Astrocyte (in vitro differentiated cells and primary cell): ENCODE measurements around the gene RMND1. TPM values are rescaled to one million over a fixed set of nuclear protein-coding genes. Genes with fewer than 3 reads are reported as not detected.
A peak's percentile ranks its signal among the peaks of the same experiment; 100 is the strongest.

Experiments
- DNase-seq: peaks from one replicate; pipeline ENCODE4 v3.0.0-alpha.2; 2010; ENCODE audit warnings: low read depth
- FAIRE-seq: peaks from 2 replicates; lab custom pipeline; 2011; peaks lifted over from hg19 to GRCh38; lab: Jason Lieb, UNC
- H2AFZ ChIP-seq: 2 replicates; pipeline ENCODE4 v1.6.0; 2012; ENCODE audit warnings: low read depth, low read length, inconsistent platforms
- H3K27ac ChIP-seq: 2 replicates; pipeline ENCODE4 v1.5.1; 2011; ENCODE audit warnings: low read depth, low read length, inconsistent platforms
- H3K27me3 ChIP-seq: 2 replicates; pipeline ENCODE4 v1.6.0; 2011; ENCODE audit warnings: low read length, inconsistent platforms; ENCODE audit not compliant: insufficient read depth
- H3K36me3 ChIP-seq: 2 replicates; pipeline ENCODE4 v1.5.1; 2011; ENCODE audit warnings: low read length, inconsistent platforms; ENCODE audit not compliant: insufficient read depth
- H3K4me1 ChIP-seq: 2 replicates; pipeline ENCODE4 v1.5.1; 2011; ENCODE audit warnings: low read length, inconsistent platforms; ENCODE audit not compliant: insufficient read depth
- H3K4me2 ChIP-seq: 2 replicates; pipeline ENCODE4 v1.6.0; 2012; ENCODE audit warnings: low read length, inconsistent platforms
- H3K4me3 ChIP-seq: 2 replicates; pipeline ENCODE4 v1.5.1; 2011; ENCODE audit warnings: low read depth, mild to moderate bottlenecking, low read length, inconsistent platforms; ENCODE audit not compliant: insufficient read depth
- H3K79me2 ChIP-seq: 2 replicates; pipeline ENCODE4 v1.6.0; 2012; ENCODE audit warnings: mild to moderate bottlenecking, low read length, inconsistent platforms; ENCODE audit not compliant: insufficient read depth
- H3K9ac ChIP-seq: 2 replicates; pipeline ENCODE4 v1.6.0; 2012; ENCODE audit warnings: mild to moderate bottlenecking, low read length, inconsistent platforms
- H3K9me3 ChIP-seq: 2 replicates; pipeline ENCODE4 v1.5.1; 2012; ENCODE audit warnings: low read depth, mild to moderate bottlenecking, low read length, inconsistent platforms; ENCODE audit not compliant: insufficient read depth
- H4K20me1 ChIP-seq: 2 replicates; pipeline ENCODE4 v1.6.0; 2012; ENCODE audit warnings: low read length, inconsistent platforms; ENCODE audit not compliant: insufficient read depth
- H3K27ac Mint-ChIP-seq: one replicate; pipeline ENCODE4 v1.8.0; 2021; ENCODE audit warnings: mild to moderate bottlenecking, mixed read lengths; ENCODE audit not compliant: unreplicated experiment
- H3K27me3 Mint-ChIP-seq: one replicate; pipeline ENCODE4 v1.8.0; 2021; ENCODE audit warnings: low read depth, mixed read lengths; ENCODE audit not compliant: unreplicated experiment
- H3K36me3 Mint-ChIP-seq: one replicate; pipeline ENCODE4 v1.8.0; 2021; ENCODE audit warnings: low read depth, mixed read lengths; ENCODE audit not compliant: unreplicated experiment
- H3K4me1 Mint-ChIP-seq: one replicate; pipeline ENCODE4 v1.8.0; 2021; ENCODE audit warnings: low read depth, mixed read lengths; ENCODE audit not compliant: unreplicated experiment
- H3K4me3 Mint-ChIP-seq: one replicate; pipeline ENCODE4 v1.8.0; 2021; ENCODE audit warnings: mild to moderate bottlenecking, moderate library complexity, mixed read lengths; ENCODE audit not compliant: unreplicated experiment
- H3K9me3 Mint-ChIP-seq: one replicate; pipeline ENCODE4 v1.8.0; 2021; ENCODE audit warnings: mild to moderate bottlenecking, mixed read lengths; ENCODE audit not compliant: unreplicated experiment
- EZH2 ChIP-seq: IDR thresholded peaks from 2 replicates; pipeline ENCODE4 v1.6.1; 2012; ENCODE audit warnings: mild to moderate bottlenecking, low read length, inconsistent platforms; ENCODE audit not compliant: insufficient read depth
- total RNA-seq: library from RNA; stranded (reverse); gene quantifications from 2 replicates; pipeline ENCODE4 v1.2.1, GENCODE V29; 2021
- TF ChIP-seq, protein P1 (sequence below): IDR thresholded peaks from 2 replicates; pipeline ENCODE4 v1.5.1; 2011; ENCODE audit warnings: low read depth, mild to moderate bottlenecking, inconsistent platforms, low read length, moderate library complexity; ENCODE audit not compliant: insufficient read depth

RMND1 gene
- total RNA-seq, 1 donor from 2014 or later, result 25.9 TPM

DNA sequence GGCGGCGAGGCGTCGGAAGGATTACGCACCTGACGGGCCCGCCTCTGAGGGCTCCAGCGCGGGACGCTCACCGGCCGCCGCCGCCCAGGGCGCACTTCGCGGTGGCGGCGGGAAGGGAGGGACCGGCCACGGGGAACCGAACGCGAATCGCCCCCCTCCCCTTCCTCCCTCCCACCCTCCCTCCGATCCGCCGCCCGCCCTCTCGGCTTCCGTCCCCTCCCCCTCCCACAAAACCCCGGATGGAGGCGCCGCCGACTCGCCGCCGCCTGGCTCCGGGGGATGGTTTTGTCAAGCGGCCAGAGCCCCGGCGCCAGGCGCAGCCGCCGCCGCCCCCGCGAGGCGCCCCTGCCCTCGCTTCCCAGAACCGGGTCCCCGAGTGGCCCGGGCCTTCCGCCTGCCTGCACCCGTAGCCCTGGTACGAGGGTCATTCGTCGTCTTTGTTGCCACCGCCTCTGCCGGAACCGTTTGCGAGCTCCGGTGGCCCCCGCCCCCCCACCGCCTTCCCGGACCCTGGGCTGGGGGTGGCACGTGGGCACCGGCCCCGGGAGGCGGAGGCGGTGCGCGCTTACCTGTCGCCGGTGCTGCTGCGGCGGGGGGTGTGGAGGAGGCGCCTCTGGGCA, 61.0 kb downstream of the RMND1 start:
- Histone ChIP-seq H3K79me2 (peaks cover 82% of the 10 kb centered on the region), H3K4me2 (peak overlapping the region; percentile 79), H3K9ac (peak overlapping the region; percentile 96), H3K27ac (peak overlapping the region; percentile 93), H3K27me3 (no peaks in the 10 kb centered on the region), H3K4me3 (peak overlapping the region; percentile 72), H3K4me1 (peaks cover 45% of the 10 kb centered on the region), H3K9me3 (no peaks in the 10 kb centered on the region), H4K20me1 (peaks cover 43% of the 10 kb centered on the region), H3K36me3 (peaks cover 3% of the 10 kb centered on the region), H2AFZ (no peak overlapping the region)
- Mint-ChIP-seq H3K27ac (no peak overlapping the region), H3K9me3 (no peaks in the 10 kb centered on the region), H3K27me3 (no peaks in the 10 kb centered on the region), H3K4me1 (peaks cover 31% of the 10 kb centered on the region), H3K4me3 (no peak overlapping the region), H3K36me3 (peaks cover 3% of the 10 kb centered on the region)
- DNase-seq (peak; percentile 36), FAIRE-seq (no peak)
- TF ChIP-seq EZH2, result no peak
- TF ChIP-seq, protein P1, sequence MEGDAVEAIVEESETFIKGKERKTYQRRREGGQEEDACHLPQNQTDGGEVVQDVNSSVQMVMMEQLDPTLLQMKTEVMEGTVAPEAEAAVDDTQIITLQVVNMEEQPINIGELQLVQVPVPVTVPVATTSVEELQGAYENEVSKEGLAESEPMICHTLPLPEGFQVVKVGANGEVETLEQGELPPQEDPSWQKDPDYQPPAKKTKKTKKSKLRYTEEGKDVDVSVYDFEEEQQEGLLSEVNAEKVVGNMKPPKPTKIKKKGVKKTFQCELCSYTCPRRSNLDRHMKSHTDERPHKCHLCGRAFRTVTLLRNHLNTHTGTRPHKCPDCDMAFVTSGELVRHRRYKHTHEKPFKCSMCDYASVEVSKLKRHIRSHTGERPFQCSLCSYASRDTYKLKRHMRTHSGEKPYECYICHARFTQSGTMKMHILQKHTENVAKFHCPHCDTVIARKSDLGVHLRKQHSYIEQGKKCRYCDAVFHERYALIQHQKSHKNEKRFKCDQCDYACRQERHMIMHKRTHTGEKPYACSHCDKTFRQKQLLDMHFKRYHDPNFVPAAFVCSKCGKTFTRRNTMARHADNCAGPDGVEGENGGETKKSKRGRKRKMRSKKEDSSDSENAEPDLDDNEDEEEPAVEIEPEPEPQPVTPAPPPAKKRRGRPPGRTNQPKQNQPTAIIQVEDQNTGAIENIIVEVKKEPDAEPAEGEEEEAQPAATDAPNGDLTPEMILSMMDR, result no peak

DNA sequence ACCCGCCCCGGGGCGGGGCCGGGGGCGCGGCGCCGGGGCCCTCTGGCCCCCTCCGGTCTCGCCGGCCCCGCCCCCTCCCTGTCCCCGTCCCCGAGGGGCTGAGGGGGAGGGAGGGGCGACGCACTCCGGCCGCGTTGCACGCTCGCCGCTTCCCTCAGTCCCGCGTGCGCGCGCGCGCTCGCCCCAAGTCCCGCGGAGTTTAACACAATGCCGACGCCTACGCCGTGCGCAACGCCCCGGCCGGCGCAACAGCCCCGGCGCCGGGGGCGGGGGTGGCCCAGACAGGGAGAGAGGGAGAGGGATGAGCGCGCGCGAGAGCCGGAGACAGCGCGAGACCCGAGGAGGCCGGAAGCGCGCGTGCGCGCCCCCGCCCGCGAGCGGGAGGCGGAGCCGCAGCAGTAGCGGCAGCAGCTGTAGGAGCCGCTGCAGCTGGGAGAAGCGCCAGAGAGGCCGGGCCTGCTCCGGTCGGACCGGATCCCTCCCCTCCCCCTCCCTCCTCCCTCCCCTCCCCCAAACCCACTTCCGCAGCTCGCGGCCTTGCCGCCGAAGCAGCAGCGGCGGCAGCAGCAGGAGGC, 61.6 kb downstream of the RMND1 start:
- no peaks in the 10 kb centered on the region for H3K27me3 Mint-ChIP-seq
- no peak overlapping the region for H3K27ac Mint-ChIP-seq
- peak; percentile 94 for DNase-seq
- Histone ChIP-seq H3K9me3 (no peaks in the 10 kb centered on the region), H3K4me3 (peak overlapping the region; percentile 88), H3K4me1 (peaks cover 45% of the 10 kb centered on the region), H3K36me3 (peaks cover 3% of the 10 kb centered on the region), H4K20me1 (peaks cover 37% of the 10 kb centered on the region), H2AFZ (peak overlapping the region; percentile 59), H3K79me2 (peaks cover 82% of the 10 kb centered on the region), H3K4me2 (peak overlapping the region; percentile 96), H3K9ac (peak overlapping the region; percentile 98), H3K27me3 (no peaks in the 10 kb centered on the region), H3K27ac (peak overlapping the region; percentile 95)
- H3K4me1 Mint-ChIP-seq, result peaks cover 29% of the 10 kb centered on the region
- TF ChIP-seq, protein P1, result no peak
- no peak for TF ChIP-seq EZH2
- no peaks in the 10 kb centered on the region for H3K9me3 Mint-ChIP-seq
- peaks cover 3% of the 10 kb centered on the region for H3K36me3 Mint-ChIP-seq
- H3K4me3 Mint-ChIP-seq, result peak overlapping the region; percentile 74
- FAIRE-seq, result no peak
